Mesendoderm (in vitro differentiated cells): ENCODE results near the gene ASB14.
A peak's percentile ranks its signal among the peaks of the same experiment; 100 is the strongest.

Source experiments
- DNase-seq: peaks from one replicate; pipeline ENCODE4 v3.0.0; 2013
- H2AK5ac ChIP-seq: 2 replicates; pipeline ENCODE4 v1.6.1; 2013; ENCODE audit warnings: low read length, inconsistent platforms
- H2BK120ac ChIP-seq: 2 replicates; pipeline ENCODE4 v1.6.1; 2013; ENCODE audit warnings: low read depth, mild to moderate bottlenecking, low read length, moderate library complexity, mixed read lengths
- H2BK15ac ChIP-seq: replicated peaks from 2 replicates; pipeline ENCODE4 v1.6.1; 2013; ENCODE audit warnings: low read depth, mild to moderate bottlenecking, moderate library complexity
- H2BK5ac ChIP-seq: 2 replicates; pipeline ENCODE4 v1.6.1; 2013; ENCODE audit warnings: low read length, inconsistent platforms
- H3K18ac ChIP-seq: 2 replicates; pipeline ENCODE4 v1.6.1; 2013; ENCODE audit warnings: mild to moderate bottlenecking, low read length, mixed read lengths
- H3K23ac ChIP-seq: one replicate; pipeline ENCODE4 v1.6.1; 2013; ENCODE audit warnings: low read length
- H3K27ac ChIP-seq: 2 replicates; pipeline ENCODE4 v1.5.1; 2013; ENCODE audit warnings: low read depth, mild to moderate bottlenecking, inconsistent platforms, low read length, moderate library complexity
- H3K27me3 ChIP-seq: 2 replicates; pipeline ENCODE4 v1.6.1; 2013; ENCODE audit warnings: low read length, control low read depth, mild to moderate bottlenecking, inconsistent platforms; ENCODE audit not compliant: insufficient read depth, poor library complexity
- H3K36me3 ChIP-seq: 2 replicates; pipeline ENCODE4 v1.6.1; 2013; ENCODE audit warnings: low read length, inconsistent platforms; ENCODE audit not compliant: control insufficient read depth, insufficient read depth
- H3K4ac ChIP-seq: one replicate; pipeline ENCODE4 v1.6.1; 2013; ENCODE audit warnings: low read depth, mild to moderate bottlenecking, low read length, moderate library complexity
- H3K4me1 ChIP-seq: 2 replicates; pipeline ENCODE4 v1.6.1; 2013; ENCODE audit warnings: low read depth, low read length, inconsistent platforms; ENCODE audit not compliant: control insufficient read depth
- H3K4me2 ChIP-seq: 2 replicates; pipeline ENCODE4 v1.6.1; 2013; ENCODE audit warnings: low read length
- H3K4me3 ChIP-seq: 2 replicates; pipeline ENCODE4 v1.5.1; 2013; ENCODE audit warnings: mild to moderate bottlenecking, low read length
- H3K56ac ChIP-seq: one replicate; pipeline ENCODE4 v1.6.1; 2013; ENCODE audit warnings: low read length
- H3K79me1 ChIP-seq: 2 replicates; pipeline ENCODE4 v1.6.1; 2013; ENCODE audit warnings: low read length, inconsistent platforms
- H3K79me2 ChIP-seq: 2 replicates; pipeline ENCODE4 v1.6.1; 2013; ENCODE audit warnings: mild to moderate bottlenecking, low read length; ENCODE audit not compliant: control insufficient read depth, insufficient read depth
- H3K9ac ChIP-seq: 2 replicates; pipeline ENCODE4 v1.6.1; 2013; ENCODE audit warnings: low read length, inconsistent platforms
- H4K5ac ChIP-seq: one replicate; pipeline ENCODE4 v1.6.1; 2013; ENCODE audit warnings: low read length
- H4K8ac ChIP-seq: one replicate; pipeline ENCODE4 v1.6.1; 2013; ENCODE audit warnings: low read depth, mild to moderate bottlenecking, control low read depth, low read length, moderate library complexity
- WGBS: extraction: QIAGEN DNeasy Blood & Tissue Kit; methylation state at CpG from one replicate; pipeline ENCODE4 v1.1.7; 2013; ENCODE audit warnings: low lambda C conversion rate, missing lambda C conversion rate; ENCODE audit not compliant: insufficient coverage; ENCODE audit errors: extremely low coverage; 5-methylcytosine and 5-hydroxymethylcytosine counted together

Gene ASB14

DNA sequence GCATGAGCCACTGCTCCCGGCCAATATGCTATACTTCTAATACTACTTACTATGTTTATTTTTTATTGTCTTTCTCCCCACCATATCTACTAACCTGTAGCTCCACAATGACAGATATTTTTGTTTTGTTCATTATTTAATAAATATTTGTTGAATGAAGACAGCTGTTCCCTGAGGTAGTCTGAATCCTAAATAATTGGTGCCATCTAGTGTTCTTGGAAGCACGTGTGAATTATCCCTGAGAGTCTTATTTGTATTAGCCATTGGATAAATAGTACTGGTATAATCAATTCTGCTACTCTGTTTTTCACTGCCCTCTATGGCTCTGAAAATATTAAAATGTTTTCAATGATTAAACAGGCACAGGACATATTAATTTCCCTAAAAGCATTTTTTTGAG is 70.6 kb downstream of the ASB14 start:
- no peak overlapping the region for H3K23ac ChIP-seq
- H3K4me1 ChIP-seq = no peaks in the 10 kb centered on the region
- H3K4me3 ChIP-seq = no peak overlapping the region
- no peak overlapping the region for H2BK5ac ChIP-seq
- H4K8ac ChIP-seq = no peak overlapping the region
- H3K79me1 ChIP-seq = no peaks in the 10 kb centered on the region
- no peak overlapping the region for H2BK120ac ChIP-seq
- H3K36me3 ChIP-seq = no peaks in the 10 kb centered on the region
- H3K56ac ChIP-seq = no peak overlapping the region
- no peak overlapping the region for H3K4ac ChIP-seq
- peak; percentile 45 for DNase-seq
- no peak overlapping the region for H3K4me2 ChIP-seq
- no peak overlapping the region for H2AK5ac ChIP-seq
- no peak overlapping the region for H2BK15ac ChIP-seq
- no peaks in the 10 kb centered on the region for H3K79me2 ChIP-seq
- H4K5ac ChIP-seq = no peak overlapping the region
- H3K9ac ChIP-seq = no peak overlapping the region
- no CpG with 5 or more reads among the region's 2 CpGs for WGBS
- no peak overlapping the region for H3K27ac ChIP-seq
- no peaks in the 10 kb centered on the region for H3K27me3 ChIP-seq
- no peak overlapping the region for H3K18ac ChIP-seq
